Lung (tissue), 12 donors: ENCODE measurements around the gene PPP2R2C. TPM values are rescaled to one million over a fixed set of nuclear protein-coding genes. Genes with fewer than 3 reads are reported as not detected.

Experiments
- ATAC-seq: fragments of 200-7000 bp; cut with Tn5 transposase; one replicate; pipeline ENCODE4 v1.9.1; 2020; ENCODE audit warnings: moderate number of reproducible peaks; ENCODE audit not compliant: insufficient read depth, low FRiP score
- DNase-seq, 3 donors: peaks; one replicate each; pipeline ENCODE4 v3.0.0-alpha.2; 2013 to 2017
- H3K27ac ChIP-seq, 2 donors: one replicate each; pipeline ENCODE4 v1.5.1; 2013; ENCODE audit warnings: mild to moderate bottlenecking in 2 of 2, moderate library complexity in 2 of 2, control low read depth in 1 of 2, inconsistent platforms in 1 of 2, low read depth in 1 of 2, low read length in 1 of 2
- H3K27me3 ChIP-seq, 3 donors: one replicate each; pipeline ENCODE4 v1.5.1; 2013; ENCODE audit warnings: low read length in 2 of 3; ENCODE audit not compliant: control insufficient read depth in 3 of 3, insufficient read depth in 3 of 3
- H3K36me3 ChIP-seq, 4 donors: one replicate each; pipeline ENCODE4 v1.5.1; 2013; ENCODE audit warnings: low read length in 4 of 4, mild to moderate bottlenecking in 1 of 4, moderate library complexity in 1 of 4; ENCODE audit not compliant: control insufficient read depth in 4 of 4, insufficient read depth in 4 of 4
- H3K4me1 ChIP-seq, 5 donors: one replicate each; pipeline ENCODE4 v1.5.1; 2013; ENCODE audit warnings: low read length in 5 of 5, mild to moderate bottlenecking in 2 of 5, moderate library complexity in 1 of 5; ENCODE audit not compliant: control insufficient read depth in 5 of 5, insufficient read depth in 5 of 5
- H3K4me3 ChIP-seq: one replicate; pipeline ENCODE4 v1.5.1; 2013; ENCODE audit warnings: mild to moderate bottlenecking, control low read depth, moderate library complexity
- H3K9ac ChIP-seq, 2 donors: one replicate each; pipeline ENCODE4 v1.5.1; 2013; ENCODE audit warnings: low read length in 2 of 2, control low read depth in 1 of 2; ENCODE audit not compliant: insufficient read depth in 1 of 2
- H3K9me3 ChIP-seq, 4 donors: one replicate each; pipeline ENCODE4 v1.5.1; 2013; ENCODE audit warnings: low read length in 3 of 4, mild to moderate bottlenecking in 1 of 4, moderate library complexity in 1 of 4; ENCODE audit not compliant: control insufficient read depth in 4 of 4, insufficient read depth in 3 of 4
- CTCF ChIP-seq: IDR thresholded peaks from 2 replicates; pipeline ENCODE4 v1.5.1; 2012; ENCODE audit warnings: mild to moderate bottlenecking; ENCODE audit errors: control extremely low read depth, extremely low read depth
- WGBS, 2 donors: extraction: QIAGEN DNeasy Blood & Tissue Kit; methylation state at CpG; one replicate each; pipeline ENCODE4 v1.1.7; 2013; 5-methylcytosine and 5-hydroxymethylcytosine counted together
- polyA plus RNA-seq, 2 donors: library from polyadenylated mRNA; stranded (reverse); fragments of 200-250 nt; gene quantifications; one replicate each; pipeline ENCODE4 v1.2.1, GENCODE V29; 2013
- total RNA-seq, 2 donors: library from RNA; depleted of rRNA in 1 of 2; stranded (reverse); fragments of >200 nt in 1 of 2; gene quantifications; one replicate each; pipeline ENCODE4 v1.2.1, GENCODE V29; 2014 to 2021
- donor health status: control.
- donor health status: control.
- donor health status: Bipolar disorder and iron deficiency.
- donor health status: healthy.
- donor health status: DM: yes; HTN: yes; CAD: no.

The PPP2R2C gene
- total and polyA plus RNA-seq, 4 donors = 0.03 to 0.57 (median 0.04) TPM

- no peak for TF ChIP-seq CTCF
- H3K27ac ChIP-seq = no peak overlapping the region
- peaks cover 0 to 13% (median 2%) of the 10 kb centered on the region in 4 donors for H3K9me3 ChIP-seq
- ATAC-seq (no peak), DNase-seq (no peak)
- H3K27me3 ChIP-seq = peaks cover 0 to 4% (median 0%) of the 10 kb centered on the region in 3 donors
- H3K36me3 ChIP-seq = no peaks in the 10 kb centered on the region
- no peak overlapping the region for H3K4me3 ChIP-seq
- 72 to 92% methylated on average over 2 of the region's 2 CpGs for WGBS, 2 donors
- H3K9ac ChIP-seq = no peak overlapping the region
- no peaks in the 10 kb centered on the region for H3K4me1 ChIP-seq
Observed at GRCh38 chr4:6517171-6517570, 44.8 kb upstream of the PPP2R2C start.

- TF ChIP-seq CTCF = no peak
- no peak overlapping the region for H3K9ac ChIP-seq
- no peaks in the 10 kb centered on the region for H3K36me3 ChIP-seq
- 63 to 75% methylated on average over 8 of the region's 8 CpGs for WGBS, 2 donors
- H3K4me1 ChIP-seq = no peaks in the 10 kb centered on the region
- H3K27ac ChIP-seq = no peak overlapping the region
- H3K9me3 ChIP-seq = peaks cover 0 to 13% (median 2%) of the 10 kb centered on the region in 4 donors
- DNase-seq (no peak), ATAC-seq (no peak)
- H3K4me3 ChIP-seq = no peak overlapping the region
- H3K27me3 ChIP-seq = peaks cover 0 to 4% (median 0%) of the 10 kb centered on the region in 3 donors
Observed at GRCh38 chr4:6516762-6517161, 44.3 kb upstream of the PPP2R2C start.

- Histone ChIP-seq H3K27ac (no peak overlapping the region), H3K9me3 (peaks cover 0 to 13% (median 2%) of the 10 kb centered on the region in 4 donors), H3K4me3 (no peak overlapping the region), H3K27me3 (peaks cover 0 to 4% (median 0%) of the 10 kb centered on the region in 3 donors), H3K36me3 (no peaks in the 10 kb centered on the region), H3K4me1 (no peaks in the 10 kb centered on the region), H3K9ac (no peak overlapping the region)
- DNase-seq = no peak
- no peak for TF ChIP-seq CTCF
- no peak for ATAC-seq
- WGBS, 2 donors = 75 to 89% methylated on average over 9 of the region's 9 CpGs
Observed at GRCh38 chr4:6516281-6516680, 43.9 kb upstream of the PPP2R2C start.

DNA sequence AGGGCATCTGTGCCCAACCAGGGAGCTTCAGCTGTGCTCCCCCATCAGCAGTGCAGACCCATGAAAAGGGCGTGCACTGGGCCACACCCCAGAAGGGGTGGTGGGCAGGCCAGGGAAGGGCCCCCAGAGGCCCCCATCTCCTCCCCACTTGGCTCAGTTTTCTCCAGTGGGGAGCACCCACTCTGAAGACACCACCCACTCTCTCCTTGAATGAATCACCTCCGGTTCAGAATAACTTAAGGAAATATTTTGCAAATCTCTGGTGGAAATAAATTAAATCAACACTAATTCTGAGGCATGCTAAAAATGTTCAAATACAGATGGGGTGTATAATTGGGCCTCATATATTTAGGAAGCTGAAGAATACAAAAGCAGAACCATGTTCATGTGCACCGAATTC lies 41.3 kb upstream of the PPP2R2C start:
- 71 to 93% methylated on average over 3 of the region's 3 CpGs for WGBS, 2 donors
- no peaks in the 10 kb centered on the region for H3K36me3 ChIP-seq
- H3K27ac ChIP-seq = no peak overlapping the region
- no peaks in the 10 kb centered on the region for H3K4me1 ChIP-seq
- H3K9me3 ChIP-seq = peaks cover 0 to 8% (median 0%) of the 10 kb centered on the region in 4 donors
- H3K4me3 ChIP-seq = no peak overlapping the region
- DNase-seq (no peak), ATAC-seq (no peak)
- H3K27me3 ChIP-seq = peaks cover 0 to 4% (median 0%) of the 10 kb centered on the region in 3 donors
- H3K9ac ChIP-seq = no peak overlapping the region
- no peak for TF ChIP-seq CTCF
